HG03354 (cell line): ENCODE measurements around the gene IMPA2.

ENCODE experiments used
- ATAC-seq: cut with Tn5 transposase; IDR thresholded peaks from one replicate; pipeline ENCODE4 v1.9.1; 2021; ENCODE audit warnings: mild to moderate bottlenecking; ENCODE audit not compliant: unreplicated experiment, poor library complexity, severe bottlenecking

Gene IMPA2

DNA sequence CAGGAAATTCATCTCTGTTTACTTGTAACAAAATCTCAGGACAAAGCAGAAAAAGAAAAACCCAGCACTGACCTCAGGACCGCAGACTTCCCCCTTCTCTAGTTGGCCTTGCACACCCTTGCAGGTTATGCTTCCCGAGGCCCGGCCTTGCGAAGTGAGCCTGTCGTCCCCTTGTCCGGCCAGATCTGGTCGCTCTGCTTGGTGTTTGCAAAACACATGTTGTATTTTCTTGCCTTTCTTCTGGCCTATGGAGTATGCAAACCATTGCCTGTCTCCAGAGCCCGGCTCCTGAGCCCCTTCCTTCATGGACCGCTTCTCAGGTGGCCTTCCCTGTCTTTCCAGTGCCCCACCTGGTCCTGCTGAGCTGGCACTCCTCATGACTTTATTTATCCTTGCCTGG is 4.8 kb downstream of the IMPA2 start:
- no peak for ATAC-seq

DNA sequence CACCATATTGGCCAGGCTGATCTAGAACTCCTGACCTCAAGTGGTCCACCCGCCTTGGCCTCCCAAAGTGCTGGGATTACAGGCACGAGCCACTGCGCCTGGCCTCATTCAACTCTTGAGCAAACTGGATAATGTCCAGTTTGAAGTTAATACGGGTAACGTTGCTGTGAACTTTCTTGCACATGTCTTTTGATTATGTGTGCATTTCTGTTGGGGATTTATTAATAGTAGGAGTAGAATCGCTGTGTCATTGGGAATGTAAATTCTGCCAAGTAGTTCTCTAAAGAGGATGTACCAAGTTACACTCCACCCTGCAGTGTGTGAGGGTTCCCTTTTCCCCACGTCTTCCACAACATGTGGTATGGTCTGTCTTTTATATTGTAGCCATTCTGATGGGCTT is 6.2 kb downstream of the IMPA2 start:
- no peak for ATAC-seq

DNA sequence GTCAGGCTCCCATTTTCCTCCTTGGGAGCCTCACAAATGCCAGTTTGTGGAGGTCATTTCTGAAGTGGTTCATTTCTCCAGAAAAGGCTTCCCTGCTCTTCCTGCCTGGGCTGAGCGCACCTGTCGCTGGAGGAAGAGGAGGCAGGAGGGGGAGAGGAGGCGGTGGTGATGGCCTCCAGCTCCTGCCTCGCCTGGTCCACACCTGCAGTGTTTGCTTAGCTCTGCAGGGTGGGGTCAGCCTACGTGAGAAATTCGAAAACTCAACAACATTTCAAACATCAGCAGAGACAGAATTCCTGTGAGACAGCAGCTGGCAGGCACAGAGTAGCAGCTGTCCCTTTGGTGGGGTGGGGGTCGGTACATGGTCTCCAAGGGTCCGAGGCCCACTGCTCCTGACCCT is 7.9 kb downstream of the IMPA2 start:
- ATAC-seq: no peak

DNA sequence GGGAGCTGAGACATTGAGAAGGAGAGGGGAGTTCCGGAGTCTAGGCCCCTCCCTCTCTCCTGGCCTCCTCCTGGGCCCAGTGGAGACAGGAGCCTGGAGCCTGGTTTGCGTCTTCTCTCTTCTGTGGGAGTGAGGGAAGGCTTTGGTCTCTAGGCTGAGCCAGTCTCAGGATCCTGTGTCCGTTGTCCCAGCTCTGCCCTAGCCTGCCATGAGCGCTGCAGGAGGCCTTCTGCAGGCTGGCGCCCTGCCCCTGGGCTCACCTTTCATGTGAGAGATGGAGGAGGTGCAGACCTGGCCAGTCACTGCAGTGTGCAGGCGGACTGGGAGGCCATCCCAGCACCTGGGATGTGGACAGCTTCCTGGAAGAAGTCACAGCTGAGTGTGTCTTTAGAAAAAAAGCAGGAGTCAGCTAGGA is 8.7 kb downstream of the IMPA2 start:
- no peak for ATAC-seq

DNA sequence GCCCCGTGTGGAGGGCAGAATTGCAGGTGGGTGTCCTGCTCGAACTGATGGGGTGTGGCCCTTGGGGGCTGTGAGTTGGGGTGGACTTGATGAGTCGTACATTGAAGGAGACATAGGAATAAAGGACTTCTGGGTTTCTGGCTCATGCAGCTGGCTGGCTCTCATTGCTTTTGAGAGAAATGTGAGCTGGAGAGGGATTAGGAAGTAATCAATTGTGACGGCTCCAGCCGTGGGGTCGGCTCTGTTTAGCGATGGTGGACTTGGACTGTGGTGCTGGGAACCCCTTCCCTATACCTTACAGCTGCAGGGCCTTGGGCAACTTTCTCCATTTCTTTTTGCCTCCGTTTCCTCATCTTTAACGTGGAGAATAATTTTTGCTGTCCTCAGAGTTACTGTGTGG is 9.2 kb downstream of the IMPA2 start:
- no peak for ATAC-seq

DNA sequence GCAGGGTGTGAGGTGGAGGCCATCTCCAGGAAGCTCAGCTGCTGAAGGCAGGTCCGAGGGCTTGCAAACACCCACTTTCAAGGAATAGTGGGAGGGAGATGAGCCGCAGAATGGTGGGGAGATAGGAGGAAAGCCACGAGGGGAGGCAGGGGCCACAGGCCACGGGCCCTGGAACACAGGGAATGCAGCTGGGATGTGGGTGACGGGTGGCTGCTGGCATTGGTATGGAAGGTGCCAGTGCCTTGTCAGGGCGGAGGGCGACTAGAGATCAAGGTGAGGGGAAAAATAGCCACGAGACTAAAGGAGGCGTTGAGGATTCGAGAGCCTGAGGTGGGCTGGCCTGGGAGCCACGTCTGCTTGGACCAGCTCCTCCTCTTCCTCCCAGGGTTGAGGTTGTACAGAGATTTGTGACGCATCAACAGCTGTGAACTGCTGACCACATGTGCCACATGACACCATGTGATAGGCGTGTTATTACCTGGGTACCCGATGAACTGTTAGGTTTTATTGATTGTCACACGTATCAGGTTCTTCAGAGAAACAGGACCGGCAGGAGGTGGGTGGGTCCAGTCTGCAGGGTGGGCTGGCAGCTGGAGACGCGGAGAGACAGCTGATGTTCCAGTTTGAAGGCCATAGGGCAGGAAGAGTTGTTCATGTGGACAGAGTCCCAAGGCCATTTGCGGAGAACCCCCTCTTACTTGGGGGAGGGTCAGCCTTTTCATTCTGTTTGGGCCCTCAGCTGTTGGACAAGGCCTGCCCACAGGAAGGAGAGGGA is 9.9 kb downstream of the IMPA2 start:
- ATAC-seq: no peak

DNA sequence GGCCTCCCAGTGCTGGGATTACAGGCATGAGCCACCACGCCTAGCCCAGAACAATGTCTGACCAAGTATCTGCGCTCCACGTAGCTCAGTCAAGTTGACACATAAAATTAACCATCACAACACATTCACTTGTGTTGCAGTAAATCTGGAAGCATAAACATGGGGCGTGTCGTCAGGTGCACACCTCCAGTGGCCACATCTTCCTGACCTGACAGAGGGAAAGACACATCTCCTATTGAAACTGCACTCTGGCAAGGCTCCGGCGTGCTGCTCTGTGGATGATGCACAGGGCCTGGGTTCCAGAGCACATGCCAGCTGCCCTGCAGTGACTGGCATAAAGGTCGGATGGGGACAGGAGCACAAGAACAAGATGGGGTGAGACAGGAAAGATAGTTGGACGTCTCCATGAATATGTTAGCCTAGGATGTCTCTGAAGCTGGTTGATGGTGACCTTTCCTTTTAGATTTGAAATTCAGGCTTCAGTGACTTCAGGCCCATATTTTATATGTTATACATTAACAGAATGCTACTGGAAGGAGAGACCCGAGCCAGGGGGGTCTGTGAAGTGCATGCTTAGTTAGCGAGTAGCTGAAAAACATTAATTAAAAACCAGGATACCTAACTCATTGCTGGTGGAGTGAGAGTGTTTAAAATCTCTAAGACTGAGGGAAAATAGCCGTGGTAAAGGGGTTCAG is 10.9 kb downstream of the IMPA2 start:
- no peak for ATAC-seq

DNA sequence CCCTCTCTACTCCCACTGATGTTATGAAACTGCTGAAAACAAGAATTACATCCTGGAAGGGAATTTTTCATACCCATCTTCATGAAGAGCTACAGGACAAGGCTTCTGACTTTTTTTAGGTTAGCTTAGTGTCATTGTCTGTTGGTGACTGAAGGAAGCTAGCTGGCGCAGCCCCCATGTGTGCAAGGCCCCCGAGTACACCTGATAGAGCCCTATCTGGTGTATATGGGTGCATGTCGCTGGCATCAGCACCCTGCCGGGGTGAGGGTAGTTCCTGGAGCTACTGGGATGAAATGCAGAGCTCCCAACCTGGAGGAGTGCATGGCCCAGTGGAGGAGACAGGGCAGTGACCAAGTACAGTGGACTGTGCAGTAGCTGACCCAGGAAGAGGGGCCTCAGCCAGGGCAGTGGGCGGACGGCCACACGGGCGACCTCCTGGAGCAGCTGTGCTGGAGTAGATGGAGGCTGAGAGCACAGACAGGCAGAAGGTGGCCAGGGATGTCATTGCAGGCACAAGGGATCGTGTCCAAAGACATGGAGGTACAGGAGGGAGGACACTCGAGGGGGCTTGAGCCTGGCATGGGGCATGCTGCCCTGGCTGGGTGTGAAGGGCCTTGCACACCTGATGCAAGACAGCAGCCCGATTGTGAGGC is 12.1 kb downstream of the IMPA2 start:
- no peak for ATAC-seq

DNA sequence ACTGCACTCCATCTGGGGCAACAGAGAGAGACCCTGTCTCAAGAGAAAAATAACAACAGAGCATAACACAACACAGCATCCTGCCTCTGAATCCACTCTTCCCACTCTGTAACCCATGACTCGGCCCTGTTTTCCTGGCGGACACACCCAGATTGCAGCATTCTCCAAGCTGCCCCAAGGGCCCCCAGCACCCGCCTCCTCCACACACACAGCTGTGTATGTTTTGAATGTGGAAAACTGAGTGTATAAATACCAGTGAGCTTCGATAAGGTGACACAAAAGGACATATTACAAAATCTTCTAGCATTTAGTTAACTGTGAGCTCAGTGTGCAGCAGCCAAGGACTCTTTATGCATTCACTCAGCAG is 13.0 kb downstream of the IMPA2 start:
- no peak for ATAC-seq

DNA sequence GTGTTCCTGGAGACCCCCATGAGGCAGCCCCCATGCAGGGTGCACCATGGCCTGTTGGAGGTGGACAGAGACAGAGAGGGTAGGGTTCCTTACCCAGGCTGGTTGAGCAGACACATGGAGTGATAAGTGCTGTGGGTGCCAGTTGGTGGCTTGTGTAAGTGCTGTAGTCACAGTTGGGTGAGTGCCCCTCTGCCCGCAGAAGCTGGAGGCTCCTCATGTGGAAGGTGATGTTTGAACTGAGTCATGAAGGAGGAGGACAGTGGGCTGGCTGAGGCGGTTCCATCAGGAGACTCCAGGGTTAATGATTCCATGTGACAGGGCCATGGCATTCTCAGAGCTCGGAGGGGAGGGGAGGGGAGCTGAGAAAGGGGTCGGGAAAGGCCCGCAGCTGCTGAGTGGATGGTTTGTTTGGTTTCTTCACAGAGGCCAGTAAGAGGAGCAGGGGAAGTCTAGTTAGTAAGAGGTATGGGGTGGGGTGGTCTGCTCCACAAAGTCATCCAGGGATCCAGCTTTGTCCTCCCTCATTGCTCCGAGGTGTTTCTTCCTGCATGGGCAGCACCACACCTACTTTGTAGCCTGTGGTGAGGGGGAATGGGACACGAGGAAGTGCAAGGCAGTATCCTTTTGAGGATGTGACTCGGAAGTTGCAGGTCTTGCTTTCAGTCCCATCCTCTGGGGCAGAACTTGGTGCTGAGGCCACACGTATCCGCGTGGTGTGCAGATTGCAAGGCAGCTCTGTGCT is 13.6 kb downstream of the IMPA2 start:
- no peak for ATAC-seq

DNA sequence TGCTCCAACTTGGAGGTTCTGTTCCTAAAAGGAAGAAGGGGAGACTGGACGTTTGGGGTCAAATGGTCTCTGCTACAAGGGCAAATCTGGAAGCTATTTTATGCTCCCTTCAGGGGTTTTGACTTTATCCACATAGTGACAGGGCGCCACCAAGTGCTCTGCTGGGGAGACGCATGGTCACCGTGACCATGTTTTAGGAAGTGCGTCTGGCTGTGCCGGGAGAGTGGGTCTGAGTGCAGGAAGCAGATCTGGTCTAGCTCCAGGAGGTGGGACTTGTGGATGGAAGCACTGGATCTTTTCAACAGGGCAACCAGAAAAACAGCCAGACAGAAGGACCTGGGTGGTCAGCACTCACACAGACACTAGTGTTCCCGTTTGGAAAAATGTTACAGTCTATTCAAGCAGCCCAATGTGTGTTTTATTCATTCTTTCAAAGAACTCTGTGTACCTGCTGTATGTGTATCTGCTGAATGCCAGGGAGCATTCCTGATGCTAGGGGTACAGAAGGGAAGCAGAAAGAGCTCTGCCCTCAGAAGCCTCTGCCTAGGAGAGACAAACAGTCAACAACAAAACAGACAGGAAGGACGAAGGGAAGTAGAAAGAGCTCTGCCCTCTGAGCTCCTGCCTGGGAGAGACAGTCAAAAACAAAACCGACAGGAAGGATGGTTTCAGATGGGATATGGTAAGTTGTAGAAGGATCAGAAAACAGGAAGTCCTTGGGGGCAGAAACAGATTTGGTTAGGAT is 14.3 kb downstream of the IMPA2 start:
- peak; percentile 89 for ATAC-seq

DNA sequence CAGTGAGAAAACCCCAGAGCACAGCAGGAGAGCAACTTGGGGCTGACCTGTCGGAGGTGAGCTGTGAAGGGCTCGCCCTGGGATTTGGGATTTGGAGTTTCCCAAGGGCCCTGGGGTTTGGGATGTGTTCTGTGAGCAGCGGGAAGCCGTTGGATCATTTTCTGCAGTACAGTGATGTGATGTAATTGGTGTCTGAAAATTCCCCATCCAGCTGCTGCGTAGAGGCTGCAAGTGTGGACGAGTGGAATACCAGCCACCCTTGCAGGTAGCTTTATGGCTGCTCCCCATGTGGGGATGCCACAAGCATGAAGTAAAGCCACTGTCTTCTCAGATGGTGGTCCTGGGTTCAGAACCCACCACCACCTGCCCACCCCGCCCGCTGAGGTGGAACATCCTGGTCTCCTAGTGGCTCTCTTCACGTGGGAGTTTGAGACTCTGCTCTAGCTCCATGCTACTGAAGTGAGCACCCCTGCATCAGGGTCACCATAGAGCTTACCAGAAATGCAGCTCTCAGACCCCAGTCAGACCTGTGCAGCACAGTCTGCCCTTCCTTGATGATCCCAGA is 15.0 kb downstream of the IMPA2 start:
- no peak for ATAC-seq

DNA sequence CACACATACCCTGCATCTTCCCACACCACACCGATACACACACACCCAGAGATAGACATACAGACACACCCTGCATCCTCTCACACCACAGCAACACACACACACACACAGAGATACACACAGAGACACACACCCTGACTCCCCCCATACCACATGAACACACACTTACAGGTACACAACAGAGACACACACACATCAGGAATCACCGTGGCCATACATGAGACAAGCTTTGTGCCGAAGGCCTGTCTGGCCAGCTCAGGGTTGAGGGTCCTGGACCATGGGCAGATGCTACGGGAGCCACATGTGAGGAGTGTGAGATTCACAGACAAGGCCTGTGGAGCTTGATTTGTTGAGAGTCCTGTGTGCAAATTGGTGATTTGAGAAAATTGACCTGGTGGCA is 15.6 kb downstream of the IMPA2 start:
- ATAC-seq: no peak

DNA sequence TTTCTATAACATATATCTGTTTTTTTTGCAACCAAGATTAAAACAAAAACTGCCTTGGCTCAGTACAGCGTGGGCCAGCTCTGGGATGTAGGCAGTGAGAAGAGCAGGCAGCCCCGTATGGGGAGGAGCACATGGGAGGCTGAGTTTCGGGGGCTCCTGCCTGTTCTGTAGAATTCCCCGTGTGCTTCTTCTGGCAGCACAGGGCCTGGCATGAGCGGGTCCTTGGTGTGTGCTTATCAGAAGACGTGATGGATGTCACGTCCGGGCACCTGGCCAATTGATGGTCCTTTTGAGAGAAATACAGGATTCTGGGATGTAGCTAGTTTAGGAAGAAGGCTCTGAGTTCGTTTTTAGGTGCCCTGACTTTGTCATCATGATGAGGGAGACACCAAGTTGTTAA is 16.2 kb downstream of the IMPA2 start:
- no peak for ATAC-seq

DNA sequence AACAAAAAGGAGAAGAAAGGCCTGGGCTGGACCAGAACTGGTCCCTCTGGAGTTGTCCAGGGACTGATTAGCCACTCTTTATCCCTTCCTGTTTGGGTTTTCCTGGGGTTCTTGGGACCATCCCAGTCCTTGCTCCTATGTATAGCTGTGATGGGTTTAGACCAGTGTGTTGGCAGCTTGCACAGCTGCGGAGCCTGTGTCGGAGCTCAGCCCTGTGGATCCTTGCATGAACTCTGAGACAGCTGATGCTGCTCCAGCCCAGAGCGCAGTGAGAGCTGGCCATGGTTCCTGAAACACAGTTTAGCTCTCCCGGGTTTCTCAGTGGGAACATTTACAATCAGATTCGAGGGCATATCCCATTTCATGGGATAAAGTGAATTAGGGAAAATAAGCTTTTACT is 16.9 kb downstream of the IMPA2 start:
- no peak for ATAC-seq

DNA sequence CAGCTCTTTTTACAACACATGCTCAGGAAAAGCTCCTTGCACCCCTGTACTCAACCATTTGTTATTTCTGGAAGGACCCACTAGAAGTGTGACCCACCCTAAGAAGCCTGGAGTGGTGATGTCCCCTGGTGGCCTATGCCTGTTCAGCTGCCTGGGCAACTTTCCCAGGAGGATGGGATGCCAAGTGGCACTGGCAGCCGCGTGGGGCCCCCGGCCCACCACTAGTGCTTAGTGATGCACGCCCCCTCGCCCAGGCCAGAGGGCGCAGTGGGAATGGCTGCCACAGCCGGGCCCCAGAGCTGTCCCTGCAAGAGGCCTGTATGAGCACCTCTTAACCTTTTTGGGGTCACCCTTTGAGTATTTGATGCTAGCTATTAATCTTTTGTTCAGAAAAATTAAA is 18.1 kb downstream of the IMPA2 start:
- no peak for ATAC-seq

DNA sequence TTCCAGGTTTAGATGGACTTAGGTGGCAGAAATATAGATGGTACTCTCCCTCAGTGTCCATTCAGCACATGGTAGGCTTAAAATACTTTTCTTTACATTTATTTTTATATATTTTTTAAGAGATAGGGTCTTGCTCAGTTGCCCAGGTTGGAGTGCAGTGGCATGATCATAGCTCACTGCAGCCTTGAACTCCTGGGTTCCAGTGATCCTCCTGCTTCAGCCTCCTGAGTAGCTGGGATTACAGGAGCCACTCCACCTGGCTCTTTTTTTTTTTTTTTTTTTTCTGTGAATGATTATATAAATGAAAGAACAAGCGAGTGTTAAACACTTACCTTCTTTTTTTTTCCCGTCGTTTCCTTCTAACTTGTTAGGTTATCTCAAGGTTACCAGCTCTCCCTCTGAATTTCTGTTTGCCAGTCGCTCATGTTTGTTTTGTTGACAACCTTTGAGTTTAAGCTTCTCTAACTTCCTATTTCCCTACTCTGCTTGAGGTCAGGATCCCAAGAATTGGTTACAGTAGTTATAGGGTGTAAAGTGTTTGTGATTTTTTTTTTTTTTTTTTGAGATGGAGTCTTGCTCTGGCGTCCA is 18.9 kb downstream of the IMPA2 start:
- ATAC-seq: no peak

DNA sequence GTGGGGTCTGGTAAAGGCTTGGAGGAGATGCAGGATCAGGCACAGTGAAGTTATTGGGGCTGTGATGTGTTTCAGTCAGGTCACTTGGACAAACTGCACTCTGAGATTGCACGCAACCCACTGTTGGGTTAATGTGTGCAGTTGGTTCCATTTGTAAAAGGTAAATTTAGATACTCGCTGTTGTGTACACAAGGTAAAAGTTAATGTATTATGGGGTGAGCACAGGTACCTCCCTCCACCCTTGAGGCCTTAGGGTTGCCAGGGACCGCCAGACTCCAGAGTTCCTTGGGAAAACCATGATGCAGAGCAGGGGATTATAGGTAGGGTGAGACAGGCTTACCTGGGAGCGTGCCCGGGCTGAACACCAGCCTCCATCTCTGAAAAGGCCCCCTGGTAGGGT is 20.1 kb downstream of the IMPA2 start:
- no peak for ATAC-seq

DNA sequence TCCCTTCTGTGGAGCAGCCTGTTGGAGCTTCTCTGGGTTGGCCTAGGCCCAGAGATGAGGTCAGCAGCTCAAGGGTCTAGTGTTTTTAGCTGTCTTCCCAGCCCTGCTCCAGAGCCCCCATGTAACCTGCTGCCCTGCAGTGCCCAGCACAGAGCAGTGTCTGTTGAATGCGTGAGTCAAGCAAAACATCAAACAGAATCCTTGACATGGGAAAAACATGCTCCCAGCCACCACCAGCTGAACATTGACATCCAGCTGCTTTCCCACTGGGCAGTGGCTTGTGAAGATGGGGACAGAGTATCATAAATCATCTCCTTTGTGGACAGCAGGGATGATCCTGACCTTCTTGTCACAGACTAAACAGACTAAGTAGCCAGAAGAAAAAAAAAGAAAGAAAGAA is 22.6 kb downstream of the IMPA2 start:
- no peak for ATAC-seq
